ENCODE results near the gene FOLR3.
"Not testable (repeated sequence)": the region's sequence is repeated elsewhere in the genome, so short reads cannot be mapped to it uniquely, and the experiment has no call there.

The FOLR3 gene

DNA sequence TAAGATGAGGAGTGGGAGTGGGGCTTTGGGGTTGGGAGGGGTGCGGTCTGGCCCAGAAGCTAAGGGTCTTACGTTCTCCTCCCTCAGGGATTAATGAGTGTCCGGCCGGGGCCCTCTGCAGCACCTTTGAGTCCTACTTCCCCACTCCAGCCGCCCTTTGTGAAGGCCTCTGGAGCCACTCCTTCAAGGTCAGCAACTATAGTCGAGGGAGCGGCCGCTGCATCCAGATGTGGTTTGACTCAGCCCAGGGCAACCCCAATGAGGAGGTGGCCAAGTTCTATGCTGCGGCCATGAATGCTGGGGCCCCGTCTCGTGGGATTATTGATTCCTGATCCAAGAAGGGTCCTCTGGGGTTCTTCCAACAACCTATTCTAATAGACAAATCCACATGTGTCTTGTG, 4.0 kb downstream of the FOLR3 start:
- TF ChIP-seq, protein P1, sequence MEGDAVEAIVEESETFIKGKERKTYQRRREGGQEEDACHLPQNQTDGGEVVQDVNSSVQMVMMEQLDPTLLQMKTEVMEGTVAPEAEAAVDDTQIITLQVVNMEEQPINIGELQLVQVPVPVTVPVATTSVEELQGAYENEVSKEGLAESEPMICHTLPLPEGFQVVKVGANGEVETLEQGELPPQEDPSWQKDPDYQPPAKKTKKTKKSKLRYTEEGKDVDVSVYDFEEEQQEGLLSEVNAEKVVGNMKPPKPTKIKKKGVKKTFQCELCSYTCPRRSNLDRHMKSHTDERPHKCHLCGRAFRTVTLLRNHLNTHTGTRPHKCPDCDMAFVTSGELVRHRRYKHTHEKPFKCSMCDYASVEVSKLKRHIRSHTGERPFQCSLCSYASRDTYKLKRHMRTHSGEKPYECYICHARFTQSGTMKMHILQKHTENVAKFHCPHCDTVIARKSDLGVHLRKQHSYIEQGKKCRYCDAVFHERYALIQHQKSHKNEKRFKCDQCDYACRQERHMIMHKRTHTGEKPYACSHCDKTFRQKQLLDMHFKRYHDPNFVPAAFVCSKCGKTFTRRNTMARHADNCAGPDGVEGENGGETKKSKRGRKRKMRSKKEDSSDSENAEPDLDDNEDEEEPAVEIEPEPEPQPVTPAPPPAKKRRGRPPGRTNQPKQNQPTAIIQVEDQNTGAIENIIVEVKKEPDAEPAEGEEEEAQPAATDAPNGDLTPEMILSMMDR (conservative IDR thresholded peaks at IDR 0.05): no peak
- no peak overlapping the region for H3K27ac ChIP-seq

DNA sequence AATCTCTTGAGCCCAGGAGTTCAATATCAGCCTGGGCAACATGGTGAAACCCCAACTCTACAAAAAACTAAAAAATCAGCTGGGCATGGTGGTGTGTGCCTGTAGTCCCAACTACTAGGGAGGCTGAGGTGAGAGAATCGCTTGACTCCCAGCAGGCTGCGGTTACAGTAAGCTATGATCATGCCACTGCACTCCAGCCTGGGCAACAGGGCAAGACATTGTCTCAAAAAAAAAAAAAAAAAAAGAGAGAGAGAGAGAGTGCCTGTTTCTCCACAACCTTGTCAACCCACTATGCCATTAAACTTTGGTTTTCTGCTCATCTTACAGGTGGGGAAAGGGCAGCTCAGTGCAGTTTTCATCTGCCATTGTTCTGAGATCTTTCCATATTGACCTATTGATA, 5.1 kb downstream of the FOLR3 start:
- TF ChIP-seq, protein P1 (conservative IDR thresholded peaks at IDR 0.05): no peak
- H3K27ac ChIP-seq: no peak overlapping the region

DNA sequence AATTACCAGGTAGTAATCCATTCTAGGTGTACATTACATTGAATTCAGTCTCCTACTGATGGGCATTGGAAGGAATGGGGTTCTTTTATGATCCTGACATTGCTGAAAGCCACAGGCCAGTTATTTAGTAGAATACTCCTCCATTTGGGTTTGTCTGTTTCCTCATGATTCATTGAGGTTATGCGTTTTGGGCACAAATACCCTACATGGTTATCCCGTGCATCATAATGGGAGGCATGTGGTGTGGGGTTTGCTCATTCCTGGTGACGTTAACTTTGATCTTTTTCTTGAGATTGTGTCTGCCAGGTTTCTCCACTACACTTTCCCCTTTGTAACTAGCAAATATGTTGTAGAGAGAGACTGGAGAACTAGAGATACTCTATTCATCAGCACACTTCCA, 5.5 kb downstream of the FOLR3 start:
- TF ChIP-seq, protein P1 (conservative IDR thresholded peaks at IDR 0.05): no peak
- H3K27ac ChIP-seq: no peak overlapping the region

DNA sequence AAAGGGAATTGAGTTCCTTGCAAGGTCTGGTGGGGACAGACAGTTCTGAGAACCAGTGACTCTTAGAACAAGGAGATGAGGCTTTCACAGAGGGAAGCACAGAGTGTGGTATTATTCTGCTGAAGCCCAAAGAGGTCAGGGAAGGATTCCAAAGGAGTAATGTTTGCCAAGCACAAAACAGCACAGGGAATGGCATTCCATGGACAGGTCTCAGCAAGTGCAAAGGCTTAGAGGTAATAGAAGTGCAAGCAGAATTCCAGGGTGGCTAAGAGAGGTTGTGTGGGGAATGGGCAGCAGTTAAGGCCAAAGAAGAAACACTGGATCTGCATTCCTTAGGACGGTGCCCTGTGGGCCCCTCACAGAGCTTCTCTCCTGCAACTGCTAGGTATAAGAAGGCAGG, 6.6 kb downstream of the FOLR3 start:
- H3K27ac ChIP-seq: not testable (repeated sequence)

DNA sequence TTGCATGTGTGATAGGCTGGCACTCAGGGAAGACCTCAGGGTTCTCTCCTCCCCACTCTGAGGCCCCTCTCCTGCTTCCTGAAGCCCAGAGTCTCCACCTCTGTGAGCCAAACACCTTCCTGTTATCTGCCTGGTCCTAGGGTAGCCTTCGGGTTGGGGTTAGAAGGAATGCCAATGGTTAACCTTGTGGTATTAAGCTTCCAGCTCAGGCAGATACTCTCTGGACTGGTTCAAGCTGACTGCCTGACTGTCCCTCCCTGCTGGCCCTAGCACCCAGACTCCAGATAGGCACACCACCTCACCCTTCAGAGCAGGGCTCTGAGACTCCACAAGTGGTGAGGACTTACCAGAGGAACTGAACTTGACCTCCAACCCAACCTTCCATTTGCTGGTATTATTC, 7.0 kb downstream of the FOLR3 start:
- not testable (repeated sequence) for H3K27ac ChIP-seq

DNA sequence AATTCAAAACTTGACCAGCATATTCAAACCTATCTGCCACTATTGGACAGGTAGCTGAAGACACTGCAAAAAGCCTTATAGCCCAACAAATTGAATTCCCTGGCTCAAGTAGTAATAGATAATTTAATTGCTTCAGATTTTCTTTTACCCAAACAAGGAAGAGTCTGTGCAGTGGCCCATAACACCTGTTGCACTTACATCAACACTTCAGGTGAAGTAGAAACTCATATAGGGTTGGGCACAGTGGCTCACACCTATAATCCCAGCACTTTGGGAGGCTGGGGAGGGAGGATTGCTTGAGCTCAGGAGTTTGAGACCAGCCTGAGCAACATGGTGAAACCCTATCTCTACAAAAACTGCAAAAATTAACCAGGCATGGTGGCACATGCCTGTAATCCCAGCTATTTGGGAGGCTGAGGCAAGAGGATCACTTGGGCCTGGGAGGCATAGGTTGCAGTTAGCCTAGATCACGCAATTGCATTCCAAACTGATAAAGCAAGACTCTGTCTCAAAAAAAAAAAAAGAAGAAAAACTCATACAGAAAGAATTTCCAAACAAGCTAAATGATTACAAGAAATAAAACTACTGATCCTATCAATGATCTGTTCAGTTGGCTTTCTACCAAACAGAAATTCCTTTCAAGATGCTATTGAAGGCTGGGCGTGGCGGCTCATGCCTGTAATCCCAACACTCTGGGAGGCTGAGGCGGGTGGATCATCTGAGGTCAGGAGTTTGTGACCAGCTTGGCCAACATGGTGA, 9.5 kb downstream of the FOLR3 start:
- TF ChIP-seq, protein P1 (conservative IDR thresholded peaks at IDR 0.05): no peak
- no peak overlapping the region for H3K27ac ChIP-seq

DNA sequence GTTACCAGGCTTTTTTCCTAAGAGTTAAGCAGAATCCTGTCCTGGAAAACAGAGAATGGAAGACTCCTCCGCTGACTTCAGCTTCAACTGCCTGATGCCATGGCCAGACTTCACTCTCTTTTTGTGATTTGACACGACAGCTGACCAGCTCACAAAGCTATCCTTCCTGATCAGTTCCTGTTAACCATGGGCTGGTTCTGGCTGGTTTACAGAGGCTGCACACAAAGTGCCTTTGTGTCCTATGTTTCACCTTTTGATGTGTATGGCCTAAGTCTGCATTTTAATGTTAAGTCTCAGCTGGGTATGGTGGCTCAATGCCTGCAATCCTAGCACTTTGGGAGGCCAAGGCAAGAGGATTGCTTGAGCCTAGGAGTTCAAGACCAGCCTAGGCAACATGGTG, 11.1 kb downstream of the FOLR3 start:
- TF ChIP-seq, protein P1 (conservative IDR thresholded peaks at IDR 0.05): no peak
- H3K27ac ChIP-seq: no peak overlapping the region

DNA sequence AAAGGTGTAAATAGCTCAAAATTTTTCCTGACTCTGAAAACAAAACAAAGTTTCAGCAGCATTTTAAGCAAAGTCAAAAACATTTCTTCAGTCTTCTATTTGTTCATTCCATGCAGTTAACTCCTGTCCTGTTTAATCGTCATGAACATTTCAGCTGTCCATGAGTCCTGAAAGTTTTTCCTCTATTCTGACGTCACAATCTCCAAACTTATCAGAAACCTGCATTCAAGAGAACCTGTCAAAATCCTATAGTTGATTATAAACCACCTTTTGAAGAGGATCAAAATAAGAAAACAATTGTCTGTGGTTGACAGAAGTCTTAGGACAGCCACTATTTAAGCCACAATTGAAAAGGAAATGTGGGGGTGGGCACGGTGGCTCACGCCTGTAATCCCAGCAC, 15.4 kb downstream of the FOLR3 start:
- TF ChIP-seq, protein P1 (conservative IDR thresholded peaks at IDR 0.05): no peak
- H3K27ac ChIP-seq: no peak overlapping the region

DNA sequence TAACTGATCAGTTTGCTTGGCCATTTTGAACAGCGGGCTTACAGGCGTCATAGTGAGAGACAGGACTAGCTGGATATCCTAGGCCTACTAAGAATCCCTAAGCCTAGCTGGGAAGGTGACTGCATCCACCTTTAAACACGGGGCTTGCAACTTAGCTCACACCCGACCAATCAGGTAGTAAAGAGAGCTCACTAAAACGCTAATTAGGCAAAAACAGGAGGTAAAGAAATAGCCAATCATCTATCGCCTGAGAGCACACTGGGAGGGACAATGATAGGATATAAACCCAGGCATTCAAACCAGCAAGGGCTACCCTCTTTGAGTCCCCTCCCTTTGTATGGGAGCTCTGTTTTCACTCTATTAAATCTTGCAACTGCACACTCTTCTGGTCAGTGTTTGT, 18.3 kb downstream of the FOLR3 start:
- not testable (repeated sequence) for H3K27ac ChIP-seq

All from VCaP (cell line).